HepG2 (cell line): ENCODE results near the gene TRIM34.

Experiments used
- CTCF ChIP-seq: sonication (generic); formaldehyde crosslinking; IDR thresholded peaks from 2 replicates; pipeline ENCODE4 v1.5.0; 2020; ENCODE audit warnings: mild to moderate bottlenecking, missing genetic modification reagents, moderate library complexity
- SRSF1 ChIP-seq: fragments of 200-400 bp; formaldehyde crosslinking; optimal IDR thresholded peaks from 2 replicates; pipeline ENCODE3; 2017; ENCODE audit warnings: mild to moderate bottlenecking, low read depth, low read length, moderate library complexity
- ZNF615 ChIP-seq: sonication (generic); formaldehyde crosslinking; IDR thresholded peaks from 2 replicates; pipeline ENCODE4 v1.5.0; 2020; ENCODE audit warnings: mild to moderate bottlenecking, missing genetic modification reagents, borderline replicate concordance

- TF ChIP-seq CTCF (CRISPR knock-in tag), result no peak
- no peak for TF ChIP-seq ZNF615 (CRISPR knock-in tag)
- no peak for TF ChIP-seq SRSF1
These were observed 1.4 kb downstream of the TRIM34 start for GRCh38 chr11:5626196-5626595.
